SK-N-SH (cell line): Measurements from ENCODE around the gene XPR1. TPM values are rescaled to one million over a fixed set of nuclear protein-coding genes. Genes with fewer than 3 reads are reported as not detected.

Experiments used
- CTCF ChIA-PET: fragments of 300-600, 350-600 bp; formaldehyde crosslinking; extraction: SDS; loops from one replicate; lab custom pipeline; 2021; lab: Yijun Ruan, JAX
- POLR2A ChIA-PET: fragments of 350-600 bp; sonication (Branson Sonifier 250); formaldehyde crosslinking; extraction: SDS; loops from one replicate; lab custom pipeline; 2020; ENCODE audit warnings: antibody characterized with exemption, inconsistent platforms; lab: Yijun Ruan, JAX
- DNase-seq: peaks from one replicate; pipeline ENCODE4 v3.0.0; 2012
- H2AFZ ChIP-seq: fragments of 200-600 bp; sonication (generic); 2 replicates; pipeline ENCODE4 v1.8.1; 2016; ENCODE audit warnings: antibody characterized with exemption, mild to moderate bottlenecking, low read depth
- H3F3A ChIP-seq: fragments of 200-600 bp; sonication (generic); replicated peaks from 2 replicates; pipeline ENCODE3; 2016; ENCODE audit warnings: antibody characterized with exemption, mild to moderate bottlenecking; ENCODE audit not compliant: insufficient read depth
- H3K27ac ChIP-seq, 2 experiments: fragments of 200-500 bp in 1 of 2; fragments of 200-600 bp in 1 of 2; sonication (Bioruptor generic) in 1 of 2; sonication (generic), shearing (Covaris generic) in 1 of 2; 2 replicates each; pipeline versions ENCODE4 v1.5.1 to v1.6.1; 2014 to 2016; ENCODE audit warnings: low read depth in 2 of 2, inconsistent platforms in 1 of 2, low read length in 1 of 2, mild to moderate bottlenecking in 1 of 2, mixed read lengths in 1 of 2
- H3K27me3 ChIP-seq: fragments of 200-600 bp; sonication (generic), shearing (Covaris generic); 2 replicates; pipeline ENCODE4 v1.6.1; 2016; ENCODE audit warnings: mixed run types; ENCODE audit not compliant: insufficient read depth
- H3K36me3 ChIP-seq, 2 experiments: fragments of 200-500 bp in 1 of 2; fragments of 200-600 bp in 1 of 2; sonication (Bioruptor generic) in 1 of 2; sonication (generic) in 1 of 2; replicated peaks in 1 of 2; 2 replicates each; pipeline versions ENCODE3 to v1.5.1; 2014 to 2016; ENCODE audit warnings: low read length in 1 of 2, mild to moderate bottlenecking in 1 of 2; ENCODE audit not compliant: insufficient read depth in 2 of 2, control insufficient read depth in 1 of 2
- H3K4me1 ChIP-seq, 2 experiments: fragments of 200-500 bp in 1 of 2; fragments of 200-600 bp in 1 of 2; sonication (Bioruptor generic) in 1 of 2; sonication (generic), shearing (Covaris generic) in 1 of 2; 2 replicates each; pipeline versions ENCODE4 v1.5.1 to v1.6.1; 2014 to 2016; ENCODE audit warnings: low read depth in 1 of 2, low read length in 1 of 2, mixed run types in 1 of 2; ENCODE audit not compliant: insufficient read depth in 2 of 2, control insufficient read depth in 1 of 2
- H3K4me2 ChIP-seq: fragments of 200-600 bp; sonication (generic), shearing (Covaris generic); 2 replicates; pipeline ENCODE4 v1.6.1; 2017; ENCODE audit warnings: mixed run types
- H3K4me3 ChIP-seq, 2 experiments: fragments of 200-500 bp in 1 of 2; fragments of 200-600 bp in 1 of 2; sonication (Bioruptor generic) in 1 of 2; sonication (generic), shearing (Covaris generic) in 1 of 2; 2 replicates each; pipeline versions ENCODE4 v1.5.1 to v1.8.1; 2014 to 2016; ENCODE audit warnings: low read depth in 2 of 2, inconsistent platforms in 1 of 2, low read length in 1 of 2, mild to moderate bottlenecking in 1 of 2, mixed read lengths in 1 of 2, moderate library complexity in 1 of 2
- H3K79me2 ChIP-seq: fragments of 200-600 bp; sonication (generic); 2 replicates; pipeline ENCODE4 v1.8.1; 2017; ENCODE audit warnings: mild to moderate bottlenecking; ENCODE audit not compliant: insufficient read depth
- H3K9ac ChIP-seq: fragments of 200-600 bp; sonication (generic); 2 replicates; pipeline ENCODE4 v1.6.1; 2017; ENCODE audit warnings: mixed run types
- H3K9me2 ChIP-seq: fragments of 200-600 bp; sonication (generic); 2 replicates; pipeline ENCODE4 v1.6.1; 2017; ENCODE audit warnings: mixed run types
- H3K9me3 ChIP-seq: fragments of 200-600 bp; sonication (generic); 2 replicates; pipeline ENCODE4 v1.6.1; 2017; ENCODE audit warnings: mixed run types, mild to moderate bottlenecking, moderate library complexity
- H4K20me1 ChIP-seq: fragments of 200-600 bp; sonication (generic); 2 replicates; pipeline ENCODE4 v1.6.1; 2017; ENCODE audit warnings: mild to moderate bottlenecking, mixed run types; ENCODE audit not compliant: insufficient read depth
- EP300 ChIP-seq, 2 experiments: IDR thresholded peaks; 2 replicates each; pipeline versions ENCODE4 v1.4.0 to v1.6.1; 2012; ENCODE audit warnings: borderline replicate concordance in 1 of 2, low read depth in 1 of 2, low read length in 1 of 2
- FOXM1 ChIP-seq: IDR thresholded peaks from 2 replicates; pipeline ENCODE4 v1.4.0; 2012; ENCODE audit warnings: low read depth, mild to moderate bottlenecking
- MAX ChIP-seq: IDR thresholded peaks from 2 replicates; pipeline ENCODE4 v1.4.0; 2012; ENCODE audit warnings: low read depth
- NFIC ChIP-seq: IDR thresholded peaks from 2 replicates; pipeline ENCODE4 v1.4.0; 2012; ENCODE audit warnings: borderline replicate concordance
- NRF1 ChIP-seq: IDR thresholded peaks from 2 replicates; pipeline ENCODE4 v1.6.1; 2012; ENCODE audit warnings: low read depth, mild to moderate bottlenecking, low read length
- REST ChIP-seq: IDR thresholded peaks from 2 replicates; pipeline ENCODE4 v1.6.1; 2012; ENCODE audit warnings: mild to moderate bottlenecking, low read depth, low read length, moderate library complexity
- RFX5 ChIP-seq: IDR thresholded peaks from 2 replicates; pipeline ENCODE4 v1.6.1; 2012; ENCODE audit warnings: mild to moderate bottlenecking, improper control_type of control experiment, low read length
- SMC3 ChIP-seq: IDR thresholded peaks from 2 replicates; pipeline ENCODE4 v1.6.1; 2012; ENCODE audit warnings: low read depth, low read length, improper control_type of control experiment
- TCF12 ChIP-seq: IDR thresholded peaks from 2 replicates; pipeline ENCODE4 v1.4.0; 2012
- USF1 ChIP-seq: IDR thresholded peaks from 2 replicates; pipeline ENCODE4 v1.4.0; 2012; ENCODE audit warnings: low read depth, borderline replicate concordance
- YY1 ChIP-seq: IDR thresholded peaks from 2 replicates; pipeline ENCODE4 v1.4.0; 2012; ENCODE audit warnings: low read depth, mild to moderate bottlenecking
- ZBTB33 ChIP-seq: IDR thresholded peaks from 2 replicates; pipeline ENCODE4 v1.4.0; 2012; ENCODE audit warnings: low read depth, borderline replicate concordance
- WGBS: methylation state at CpG from one replicate; pipeline ENCODE4 v1.1.6; 2017; ENCODE audit warnings: low lambda C conversion rate; 5-methylcytosine and 5-hydroxymethylcytosine counted together
- polyA plus RNA-seq, 3 experiments: library from polyadenylated mRNA; depleted of rRNA; stranded (reverse); fragments of >200 nt; gene quantifications; 2 replicates each; pipeline ENCODE4 v1.2.3, GENCODE V29; 2012
- TF ChIP-seq, protein P1 (sequence below): fragments of 150-350 bp; IDR thresholded peaks from 2 replicates; pipeline ENCODE4 v1.6.1; 2017; ENCODE audit warnings: antibody characterized with exemption, low read length, low read depth, borderline replicate concordance
- TF ChIP-seq, protein P2 (sequence below): fragments of 200-600 bp; sonication (generic); IDR thresholded peaks from 2 replicates; pipeline ENCODE4 v1.6.1; 2017; ENCODE audit warnings: antibody characterized with exemption, mild to moderate bottlenecking, moderate library complexity
- TF ChIP-seq, protein P3 (sequence below): fragments of 150-350 bp; IDR thresholded peaks from 2 replicates; pipeline ENCODE4 v1.6.1; 2016; ENCODE audit warnings: mild to moderate bottlenecking, low read depth, low read length

XPR1 gene
- polyA plus RNA-seq, 1 of the 3 experiments (the other 2 are of a cell fraction): 7.9 TPM

GRCh38 chr1:180693564-180694244 is 61.9 kb downstream of the XPR1 start:
- H3K9me2 ChIP-seq: no peaks in the 10 kb centered on the region
- WGBS: 92% methylated on average over 5 of the region's 5 CpGs
- H3K9me3 ChIP-seq: 0 out of 2 replicates have a peak, but pooled peaks cover 3% of the 10 kb centered on the region
- H3K36me3 ChIP-seq: no peaks in the 10 kb centered on the region
- no peak overlapping the region for H3K27ac ChIP-seq
- no peak for TF ChIP-seq MAX
- TF ChIP-seq FOXM1: no peak
- no peak for TF ChIP-seq RFX5
- no peak for TF ChIP-seq YY1
- no peak for TF ChIP-seq REST
- TF ChIP-seq, protein P1, sequence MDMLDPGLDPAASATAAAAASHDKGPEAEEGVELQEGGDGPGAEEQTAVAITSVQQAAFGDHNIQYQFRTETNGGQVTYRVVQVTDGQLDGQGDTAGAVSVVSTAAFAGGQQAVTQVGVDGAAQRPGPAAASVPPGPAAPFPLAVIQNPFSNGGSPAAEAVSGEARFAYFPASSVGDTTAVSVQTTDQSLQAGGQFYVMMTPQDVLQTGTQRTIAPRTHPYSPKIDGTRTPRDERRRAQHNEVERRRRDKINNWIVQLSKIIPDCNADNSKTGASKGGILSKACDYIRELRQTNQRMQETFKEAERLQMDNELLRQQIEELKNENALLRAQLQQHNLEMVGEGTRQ: no peak
- H3K79me2 ChIP-seq: peaks cover 16% of the 10 kb centered on the region
- peaks cover 7 to 11% of the 10 kb centered on the region in 2 experiments; a peak in 2 of 4 replicates for H3K4me1 ChIP-seq
- CTCF ChIA-PET: interaction anchor here (0.8 kb wide), 1 partner anchor 58 kb away, joined by 3 read pairs; no protein-coding TSS in a partner anchor
- no peaks in the 10 kb centered on the region for H4K20me1 ChIP-seq
- H3K4me3 ChIP-seq: no peak overlapping the region
- H3K4me2 ChIP-seq: no peak overlapping the region
- POLR2A ChIA-PET: no interaction called here
- peaks cover 14% of the 10 kb centered on the region for H3F3A ChIP-seq
- no peaks in the 10 kb centered on the region for H3K27me3 ChIP-seq
- H3K9ac ChIP-seq: no peak overlapping the region
- no peak overlapping the region for H2AFZ ChIP-seq
- no peak for DNase-seq

- Histone ChIP-seq H3F3A (peaks cover 14% of the 10 kb centered on the region), H3K9me2 (no peaks in the 10 kb centered on the region), H3K79me2 (peaks cover 10% of the 10 kb centered on the region; the same call in 1 of the 2 replicates), H3K4me2 (no peak overlapping the region), H3K4me3 (no peak overlapping the region), H3K9ac (no peak overlapping the region), H3K36me3 (no peaks in the 10 kb centered on the region), H4K20me1 (no peaks in the 10 kb centered on the region), H2AFZ (no peak overlapping the region), H3K27ac (no peak overlapping the region), H3K27me3 (no peaks in the 10 kb centered on the region), H3K4me1 (peaks cover 7 to 11% of the 10 kb centered on the region in 2 experiments; a peak in 2 of 4 replicates), H3K9me3 (0 out of 2 replicates have a peak, but pooled peaks cover 3% of the 10 kb centered on the region)
- WGBS: 97% methylated on average over 8 of the region's 8 CpGs
- POLR2A ChIA-PET: no interaction called here
- CTCF ChIA-PET: no interaction called here
- no peak for DNase-seq
- TF ChIP-seq ZBTB33 (no peak), NRF1 (no peak), SMC3 (no peak), EP300 (IDR thresholded peaks at IDR 0.05; ENCODE audit: borderline replicate concordance in 1 of 2, low read depth in 1 of 2, low read length in 1 of 2) (no peak), NFIC (no peak), TCF12 (no peak), USF1 (no peak), FOXM1 (no peak), YY1 (no peak)
- TF ChIP-seq, protein P2, sequence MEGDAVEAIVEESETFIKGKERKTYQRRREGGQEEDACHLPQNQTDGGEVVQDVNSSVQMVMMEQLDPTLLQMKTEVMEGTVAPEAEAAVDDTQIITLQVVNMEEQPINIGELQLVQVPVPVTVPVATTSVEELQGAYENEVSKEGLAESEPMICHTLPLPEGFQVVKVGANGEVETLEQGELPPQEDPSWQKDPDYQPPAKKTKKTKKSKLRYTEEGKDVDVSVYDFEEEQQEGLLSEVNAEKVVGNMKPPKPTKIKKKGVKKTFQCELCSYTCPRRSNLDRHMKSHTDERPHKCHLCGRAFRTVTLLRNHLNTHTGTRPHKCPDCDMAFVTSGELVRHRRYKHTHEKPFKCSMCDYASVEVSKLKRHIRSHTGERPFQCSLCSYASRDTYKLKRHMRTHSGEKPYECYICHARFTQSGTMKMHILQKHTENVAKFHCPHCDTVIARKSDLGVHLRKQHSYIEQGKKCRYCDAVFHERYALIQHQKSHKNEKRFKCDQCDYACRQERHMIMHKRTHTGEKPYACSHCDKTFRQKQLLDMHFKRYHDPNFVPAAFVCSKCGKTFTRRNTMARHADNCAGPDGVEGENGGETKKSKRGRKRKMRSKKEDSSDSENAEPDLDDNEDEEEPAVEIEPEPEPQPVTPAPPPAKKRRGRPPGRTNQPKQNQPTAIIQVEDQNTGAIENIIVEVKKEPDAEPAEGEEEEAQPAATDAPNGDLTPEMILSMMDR: no peak
- TF ChIP-seq, protein P3, sequence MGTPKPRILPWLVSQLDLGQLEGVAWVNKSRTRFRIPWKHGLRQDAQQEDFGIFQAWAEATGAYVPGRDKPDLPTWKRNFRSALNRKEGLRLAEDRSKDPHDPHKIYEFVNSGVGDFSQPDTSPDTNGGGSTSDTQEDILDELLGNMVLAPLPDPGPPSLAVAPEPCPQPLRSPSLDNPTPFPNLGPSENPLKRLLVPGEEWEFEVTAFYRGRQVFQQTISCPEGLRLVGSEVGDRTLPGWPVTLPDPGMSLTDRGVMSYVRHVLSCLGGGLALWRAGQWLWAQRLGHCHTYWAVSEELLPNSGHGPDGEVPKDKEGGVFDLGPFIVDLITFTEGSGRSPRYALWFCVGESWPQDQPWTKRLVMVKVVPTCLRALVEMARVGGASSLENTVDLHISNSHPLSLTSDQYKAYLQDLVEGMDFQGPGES: no peak
Observed at GRCh38 chr1:180695282-180695681, 63.5 kb downstream of the XPR1 start.
